Trophoblast cell (in vitro differentiated cells and primary cell): ENCODE measurements around the gene KIF4A.

Experiments used
- DNase-seq, 2 donors: peaks; one replicate each; pipeline ENCODE4 v3.0.0-alpha.2; 2016
- H2AFZ ChIP-seq: 2 replicates; pipeline ENCODE4 v1.6.1; 2013; ENCODE audit warnings: low read length, moderate library complexity, mild to moderate bottlenecking; ENCODE audit not compliant: insufficient read depth, poor library complexity
- H2AK5ac ChIP-seq: 2 replicates; pipeline ENCODE4 v1.6.1; 2013; ENCODE audit warnings: mild to moderate bottlenecking, low read length
- H2BK120ac ChIP-seq: 2 replicates; pipeline ENCODE4 v1.6.1; 2013; ENCODE audit warnings: low read length, mild to moderate bottlenecking, moderate library complexity; ENCODE audit not compliant: insufficient read depth, poor library complexity
- H2BK12ac ChIP-seq: 2 replicates; pipeline ENCODE4 v1.6.1; 2013; ENCODE audit warnings: mild to moderate bottlenecking, low read length, moderate library complexity
- H2BK5ac ChIP-seq: 2 replicates; pipeline ENCODE4 v1.6.1; 2013; ENCODE audit warnings: low read length, low read depth, moderate library complexity, mild to moderate bottlenecking; ENCODE audit not compliant: poor library complexity
- H3K14ac ChIP-seq: 2 replicates; pipeline ENCODE4 v1.6.1; 2013; ENCODE audit warnings: mild to moderate bottlenecking, low read length
- H3K18ac ChIP-seq: 2 replicates; pipeline ENCODE4 v1.6.1; 2013; ENCODE audit warnings: mild to moderate bottlenecking, low read length
- H3K23ac ChIP-seq: 2 replicates; pipeline ENCODE4 v1.6.1; 2013; ENCODE audit warnings: low read length
- H3K27ac ChIP-seq: 2 replicates; pipeline ENCODE4 v1.5.1; 2013; ENCODE audit warnings: low read depth, mild to moderate bottlenecking, inconsistent platforms, low read length, moderate library complexity
- H3K27me3 ChIP-seq: 2 replicates; pipeline ENCODE4 v1.6.1; 2013; ENCODE audit warnings: inconsistent platforms, mild to moderate bottlenecking, low read length, moderate library complexity; ENCODE audit not compliant: insufficient read depth
- H3K36me3 ChIP-seq, 2 experiments: 1 replicate in 1 of 2; 2 replicates in 1 of 2; pipeline ENCODE4 v1.6.1; 2013; ENCODE audit warnings: low read length in 2 of 2, mild to moderate bottlenecking in 2 of 2, moderate library complexity in 1 of 2; ENCODE audit not compliant: insufficient read depth in 2 of 2, control insufficient read depth in 1 of 2
- H3K4ac ChIP-seq: 2 replicates; pipeline ENCODE4 v1.6.1; 2013; ENCODE audit warnings: low read depth, mild to moderate bottlenecking, low read length, moderate library complexity
- H3K4me1 ChIP-seq, 2 experiments: 1 replicate in 1 of 2; 2 replicates in 1 of 2; pipeline ENCODE4 v1.6.1; 2013; ENCODE audit warnings: low read length in 2 of 2, mild to moderate bottlenecking in 2 of 2, moderate library complexity in 1 of 2; ENCODE audit not compliant: insufficient read depth in 2 of 2, control insufficient read depth in 1 of 2
- H3K4me2 ChIP-seq: 2 replicates; pipeline ENCODE4 v1.6.1; 2013; ENCODE audit warnings: inconsistent platforms, mild to moderate bottlenecking, low read length, moderate library complexity
- H3K4me3 ChIP-seq: 2 replicates; pipeline ENCODE4 v1.5.1; 2013; ENCODE audit warnings: mild to moderate bottlenecking, low read depth, low read length, inconsistent platforms
- H3K79me1 ChIP-seq: one replicate; pipeline ENCODE4 v1.6.1; 2013; ENCODE audit warnings: low read length
- H3K79me2 ChIP-seq: 2 replicates; pipeline ENCODE4 v1.6.1; 2013; ENCODE audit warnings: low read length, mild to moderate bottlenecking; ENCODE audit not compliant: control insufficient read depth, insufficient read depth, poor library complexity
- H3K9ac ChIP-seq: 2 replicates; pipeline ENCODE4 v1.6.1; 2013; ENCODE audit warnings: mild to moderate bottlenecking, low read length
- H3K9me3 ChIP-seq: 2 replicates; pipeline ENCODE4 v1.6.1; 2013; ENCODE audit warnings: low read depth, mild to moderate bottlenecking, control low read depth, inconsistent platforms, low read length; ENCODE audit not compliant: insufficient read depth
- H4K12ac ChIP-seq: 2 replicates; pipeline ENCODE4 v1.6.1; 2013; ENCODE audit warnings: low read depth, mild to moderate bottlenecking, low read length, moderate library complexity
- H4K8ac ChIP-seq: 2 replicates; pipeline ENCODE4 v1.6.1; 2013; ENCODE audit warnings: low read depth, mild to moderate bottlenecking, low read length, moderate library complexity
- H4K91ac ChIP-seq: one replicate; pipeline ENCODE4 v1.6.1; 2013; ENCODE audit warnings: low read depth, mild to moderate bottlenecking, low read length, moderate library complexity
- WGBS: extraction: QIAGEN DNeasy Blood & Tissue Kit; methylation state at CpG from one replicate; pipeline ENCODE4 v1.1.7; 2013; ENCODE audit warnings: missing lambda C conversion rate; ENCODE audit not compliant: insufficient read length, insufficient coverage; ENCODE audit errors: extremely low coverage; 5-methylcytosine and 5-hydroxymethylcytosine counted together

The KIF4A gene

DNA sequence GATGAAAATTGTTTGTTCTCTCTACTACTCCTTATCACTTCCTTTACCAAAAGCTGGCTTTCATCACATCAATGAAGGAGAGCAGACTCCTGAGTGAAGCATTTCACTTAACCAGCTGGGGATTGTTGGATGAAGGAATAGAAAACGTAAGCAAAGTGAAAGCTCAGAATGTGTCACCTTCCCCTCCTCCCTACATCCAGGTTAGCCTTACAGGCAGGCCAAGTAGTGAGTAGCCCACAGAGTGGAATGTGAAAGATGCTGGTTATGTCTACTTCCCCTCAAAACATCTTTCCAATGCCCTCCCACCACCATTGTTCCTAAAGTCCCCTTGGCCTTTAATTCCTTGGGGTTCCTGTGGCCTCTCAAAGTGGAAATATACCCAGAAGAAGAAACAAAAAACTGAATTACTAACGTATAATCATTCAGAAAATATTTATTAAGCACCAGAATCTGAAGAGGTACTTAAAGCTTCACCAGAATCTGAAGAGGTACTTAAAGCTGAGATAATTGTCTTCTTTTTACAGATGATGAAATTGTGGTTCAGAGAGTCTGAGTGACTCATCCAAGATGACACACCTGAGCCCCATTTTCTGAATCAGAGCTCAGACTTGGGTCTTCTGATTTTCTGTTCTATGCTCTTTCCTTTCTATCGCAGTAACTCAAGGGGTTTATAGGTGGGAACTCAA lies 36.4 kb upstream of the KIF4A start:
- H3K27ac ChIP-seq = no peak overlapping the region
- no peak overlapping the region for H4K8ac ChIP-seq
- no peak overlapping the region for H3K23ac ChIP-seq
- no peaks in the 10 kb centered on the region for H3K27me3 ChIP-seq
- no CpG with 5 or more reads among the region's 3 CpGs for WGBS
- H3K36me3 ChIP-seq = no peaks in the 10 kb centered on the region
- H3K79me1 ChIP-seq = no peaks in the 10 kb centered on the region
- no peak overlapping the region for H4K91ac ChIP-seq
- no peak overlapping the region for H2BK12ac ChIP-seq
- H3K79me2 ChIP-seq = no peaks in the 10 kb centered on the region
- no peaks in the 10 kb centered on the region for H3K4me1 ChIP-seq
- H3K4me3 ChIP-seq = no peak overlapping the region
- H3K4ac ChIP-seq = no peak overlapping the region
- H2AFZ ChIP-seq = no peak overlapping the region
- H3K14ac ChIP-seq = no peak overlapping the region
- H2AK5ac ChIP-seq = no peak overlapping the region
- H3K9ac ChIP-seq = no peak overlapping the region
- no peak overlapping the region for H2BK120ac ChIP-seq
- no peak overlapping the region for H3K4me2 ChIP-seq
- DNase-seq = no peak
- H3K18ac ChIP-seq = no peak overlapping the region
- no peaks in the 10 kb centered on the region for H3K9me3 ChIP-seq
- no peak overlapping the region for H2BK5ac ChIP-seq
- no peak overlapping the region for H4K12ac ChIP-seq

DNA sequence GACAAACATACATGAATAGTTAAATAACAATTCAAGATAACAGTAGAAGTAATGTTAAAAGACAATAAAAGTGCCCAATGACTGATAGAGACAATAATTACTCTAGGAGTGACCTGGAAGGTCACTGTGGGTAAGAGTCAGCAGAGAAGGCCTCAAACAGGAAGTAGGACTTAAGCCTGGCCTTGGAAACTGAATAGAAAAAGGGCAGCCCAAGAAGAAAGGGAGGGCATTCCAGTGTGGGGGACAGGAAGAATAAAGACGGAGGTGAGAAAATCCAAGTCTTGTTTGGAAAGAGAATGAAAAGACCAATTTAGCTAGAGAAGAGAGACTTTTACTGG lies 35.9 kb upstream of the KIF4A start:
- no peaks in the 10 kb centered on the region for H3K27me3 ChIP-seq
- WGBS = no CpG with 5 or more reads among the region's 1 CpG
- no peak overlapping the region for H3K9ac ChIP-seq
- H3K4ac ChIP-seq = no peak overlapping the region
- no peak overlapping the region for H4K8ac ChIP-seq
- no peak for DNase-seq
- no peaks in the 10 kb centered on the region for H3K9me3 ChIP-seq
- H3K18ac ChIP-seq = no peak overlapping the region
- H4K91ac ChIP-seq = no peak overlapping the region
- H3K27ac ChIP-seq = no peak overlapping the region
- H3K4me1 ChIP-seq = no peaks in the 10 kb centered on the region
- H3K36me3 ChIP-seq = no peaks in the 10 kb centered on the region
- no peak overlapping the region for H2BK12ac ChIP-seq
- no peak overlapping the region for H2BK5ac ChIP-seq
- H2BK120ac ChIP-seq = no peak overlapping the region
- no peak overlapping the region for H3K23ac ChIP-seq
- H2AFZ ChIP-seq = no peak overlapping the region
- no peak overlapping the region for H4K12ac ChIP-seq
- no peaks in the 10 kb centered on the region for H3K79me1 ChIP-seq
- H3K4me2 ChIP-seq = no peak overlapping the region
- H3K4me3 ChIP-seq = no peak overlapping the region
- H3K79me2 ChIP-seq = no peaks in the 10 kb centered on the region
- H2AK5ac ChIP-seq = no peak overlapping the region
- no peak overlapping the region for H3K14ac ChIP-seq

DNA sequence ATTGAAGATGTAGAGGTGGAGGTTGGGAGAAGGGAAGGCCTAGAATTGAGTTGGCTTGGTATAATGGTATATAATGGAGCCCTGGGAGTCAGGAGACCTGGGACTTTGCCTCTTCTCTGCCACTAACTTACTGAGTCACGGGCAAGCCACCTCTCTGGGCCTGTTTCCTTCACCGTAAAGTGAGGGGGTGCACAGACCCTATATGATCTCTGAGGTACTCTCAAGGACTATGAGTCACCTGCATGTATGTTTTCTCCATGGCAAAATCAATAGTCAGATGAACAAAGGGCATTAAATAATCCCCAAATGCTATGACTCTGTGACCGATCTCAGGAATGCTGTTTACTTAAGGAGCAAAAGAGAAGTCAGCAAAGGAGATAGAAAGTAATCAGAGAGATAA lies 35.0 kb upstream of the KIF4A start:
- Histone ChIP-seq H3K4ac (no peak overlapping the region), H3K9me3 (no peaks in the 10 kb centered on the region), H3K4me3 (no peak overlapping the region), H3K4me1 (no peaks in the 10 kb centered on the region), H3K79me1 (no peaks in the 10 kb centered on the region), H3K18ac (no peak overlapping the region), H2AFZ (no peak overlapping the region), H2BK120ac (no peak overlapping the region), H3K36me3 (no peaks in the 10 kb centered on the region), H4K8ac (no peak overlapping the region), H3K23ac (no peak overlapping the region), H3K14ac (no peak overlapping the region), H4K12ac (no peak overlapping the region), H3K79me2 (no peaks in the 10 kb centered on the region), H3K27ac (no peak overlapping the region), H2AK5ac (no peak overlapping the region), H2BK5ac (no peak overlapping the region), H4K91ac (no peak overlapping the region), H3K9ac (no peak overlapping the region), H3K27me3 (no peaks in the 10 kb centered on the region), H3K4me2 (no peak overlapping the region), H2BK12ac (no peak overlapping the region)
- DNase-seq = no peak
- no CpG with 5 or more reads among the region's 3 CpGs for WGBS

DNA sequence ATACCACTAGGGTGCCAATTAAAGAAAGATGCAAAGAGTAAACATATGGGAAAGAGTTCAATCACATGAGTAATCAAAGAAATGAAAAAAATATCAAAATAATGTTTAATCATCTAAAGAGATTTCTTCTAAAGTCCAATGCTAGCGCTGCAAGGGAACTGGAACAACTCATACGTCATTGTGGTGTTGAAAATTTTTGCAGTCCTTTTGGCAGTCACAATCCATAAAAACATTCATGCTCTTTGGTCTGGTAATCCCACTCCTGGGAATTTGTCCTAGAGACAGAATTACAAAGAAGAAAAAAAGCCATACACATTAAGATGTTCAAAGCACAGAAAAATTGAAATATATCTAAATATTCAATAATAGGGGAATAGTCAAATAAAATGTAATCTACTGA lies 34.5 kb upstream of the KIF4A start:
- H2BK120ac ChIP-seq = no peak overlapping the region
- no peak overlapping the region for H3K18ac ChIP-seq
- H4K8ac ChIP-seq = no peak overlapping the region
- no peak overlapping the region for H3K23ac ChIP-seq
- no peaks in the 10 kb centered on the region for H3K4me1 ChIP-seq
- no peaks in the 10 kb centered on the region for H3K36me3 ChIP-seq
- no peak for DNase-seq
- no peak overlapping the region for H3K14ac ChIP-seq
- WGBS = no CpG with 5 or more reads among the region's 2 CpGs
- no peaks in the 10 kb centered on the region for H3K79me1 ChIP-seq
- H2AK5ac ChIP-seq = no peak overlapping the region
- H3K27ac ChIP-seq = no peak overlapping the region
- H3K4me2 ChIP-seq = no peak overlapping the region
- no peak overlapping the region for H2AFZ ChIP-seq
- no peaks in the 10 kb centered on the region for H3K27me3 ChIP-seq
- H2BK12ac ChIP-seq = no peak overlapping the region
- no peak overlapping the region for H3K4me3 ChIP-seq
- H3K9ac ChIP-seq = no peak overlapping the region
- no peak overlapping the region for H4K12ac ChIP-seq
- no peaks in the 10 kb centered on the region for H3K9me3 ChIP-seq
- H2BK5ac ChIP-seq = no peak overlapping the region
- no peak overlapping the region for H3K4ac ChIP-seq
- no peaks in the 10 kb centered on the region for H3K79me2 ChIP-seq
- H4K91ac ChIP-seq = no peak overlapping the region
